GM11168 (cell line): Measurements from ENCODE around the gene MTMR12.
"Not testable (repeated sequence)": the region's sequence is repeated elsewhere in the genome, so short reads cannot be mapped to it uniquely, and the experiment has no call there.

Experiments
- in situ Hi-C: fragments of 300-500 bp; cut with MboI; formaldehyde crosslinking; loops from one replicate; pipeline ENCODE4 v1.12.0; 2022; ENCODE audit warnings: low sequenced_read_pairs; ENCODE audit not compliant: unreplicated experiment

Gene MTMR12

DNA sequence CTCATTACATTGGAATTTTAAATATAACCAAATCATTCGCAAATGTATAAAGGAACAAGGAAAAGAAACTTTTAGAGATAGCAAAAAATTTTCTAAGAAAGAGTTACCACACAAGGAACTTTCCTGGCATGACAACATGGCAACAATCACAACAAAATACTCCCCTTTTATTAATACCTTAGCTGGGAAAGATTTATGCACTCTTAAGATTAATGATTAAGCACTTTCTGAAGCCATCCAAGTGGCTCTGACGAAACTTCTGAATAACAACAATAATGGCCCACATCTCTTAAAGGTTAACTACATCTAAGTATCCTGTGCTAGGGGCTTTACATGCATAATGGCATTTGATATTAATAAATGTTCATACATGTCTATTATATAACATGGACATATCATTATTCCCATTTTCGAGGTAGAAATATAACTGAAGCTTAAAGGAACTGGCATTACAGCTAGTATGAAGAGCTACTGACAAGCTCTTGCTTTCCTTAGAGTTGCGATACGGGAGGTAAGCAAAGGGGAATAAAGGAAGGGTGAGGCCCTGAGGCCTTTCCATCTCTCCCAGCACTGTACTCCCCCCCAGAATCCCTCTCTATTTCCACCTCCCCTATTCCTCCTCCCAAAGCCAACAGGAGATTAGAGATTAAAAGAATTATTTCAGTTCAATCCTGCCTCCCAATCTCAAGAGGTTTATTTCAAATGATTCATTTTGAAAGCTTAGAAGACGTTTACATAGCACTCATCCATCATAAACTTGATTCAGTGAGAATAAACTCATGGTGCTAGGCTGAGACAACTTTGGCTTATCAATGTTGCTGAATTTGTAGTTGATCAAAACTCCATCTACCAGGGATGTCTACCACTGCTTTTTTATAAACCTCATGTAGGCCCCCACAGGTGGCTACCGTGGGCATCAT lies 9.6 kb downstream of the MTMR12 start:
- in situ Hi-C loops: no loop called here

GRCh38 chr5:32301891-32302290 lies 10.8 kb downstream of the MTMR12 start:
- in situ Hi-C loops: no loop called here

- in situ Hi-C loops: no loop called here
These were observed 13.6 kb downstream of the MTMR12 start for GRCh38 chr5:32299059-32299677.

- in situ Hi-C loops: no loop called here
These were observed 14.7 kb downstream of the MTMR12 start for GRCh38 chr5:32298059-32298415.

- in situ Hi-C loops: no loop called here
These were observed 15.3 kb downstream of the MTMR12 start for GRCh38 chr5:32297181-32298058.

DNA sequence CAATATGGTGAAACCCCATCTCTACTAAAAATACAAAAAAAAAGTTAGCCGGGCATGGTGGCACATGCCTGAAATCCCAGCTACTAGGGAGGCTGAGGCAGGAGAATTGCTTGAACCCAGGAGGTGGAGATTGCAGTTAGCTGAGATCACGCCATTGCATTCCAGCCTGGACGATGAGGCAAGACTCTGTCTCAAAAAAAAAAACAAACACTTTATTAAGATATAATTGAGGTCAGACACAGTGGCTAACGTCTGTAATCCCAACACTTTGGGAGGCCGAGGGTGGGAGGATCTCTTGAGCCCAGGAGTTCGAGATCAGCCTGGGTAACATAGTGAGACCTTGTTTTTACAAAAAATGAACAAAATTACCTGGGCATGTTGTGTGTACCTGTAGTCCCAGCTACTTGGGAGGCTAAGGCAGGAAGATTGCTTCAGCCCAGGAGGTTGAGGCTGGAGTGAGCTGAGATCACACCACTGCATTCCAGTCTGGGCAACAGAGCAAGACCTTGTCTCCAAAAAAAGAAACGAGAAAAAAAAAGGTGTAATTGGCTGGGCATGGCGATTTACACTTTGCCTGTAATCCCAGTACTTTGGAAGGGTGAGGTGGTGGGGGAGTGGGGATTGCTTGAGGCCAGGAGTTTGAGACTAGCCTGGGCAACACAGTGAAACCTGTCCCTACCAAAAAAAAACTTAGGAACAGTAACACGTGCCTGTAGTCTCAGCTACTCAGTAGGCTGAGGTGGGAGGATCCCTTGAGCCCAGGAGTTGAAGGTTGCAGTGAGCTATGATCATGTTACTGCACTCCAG lies 16.6 kb downstream of the MTMR12 start:
- in situ Hi-C loops: not testable (repeated sequence)

DNA sequence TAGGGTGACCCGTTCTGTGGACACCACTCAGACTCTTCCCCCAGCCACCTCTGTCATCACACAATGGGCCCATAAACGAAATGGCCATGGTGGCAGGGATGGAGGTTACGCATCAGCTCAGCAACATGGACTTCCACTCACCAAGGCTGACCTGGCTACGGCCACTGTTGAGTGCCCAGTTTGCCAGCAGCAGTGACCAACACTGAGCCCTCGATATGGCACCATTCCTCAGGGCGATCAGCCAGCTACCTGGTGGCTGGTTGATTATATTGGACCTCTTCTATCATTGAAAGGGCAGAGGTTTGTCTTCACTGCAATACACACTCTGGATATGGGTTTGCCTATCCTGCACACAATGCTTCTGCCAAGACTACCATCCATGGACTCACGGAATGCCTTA lies 21.1 kb downstream of the MTMR12 start:
- in situ Hi-C loops: no loop called here

DNA sequence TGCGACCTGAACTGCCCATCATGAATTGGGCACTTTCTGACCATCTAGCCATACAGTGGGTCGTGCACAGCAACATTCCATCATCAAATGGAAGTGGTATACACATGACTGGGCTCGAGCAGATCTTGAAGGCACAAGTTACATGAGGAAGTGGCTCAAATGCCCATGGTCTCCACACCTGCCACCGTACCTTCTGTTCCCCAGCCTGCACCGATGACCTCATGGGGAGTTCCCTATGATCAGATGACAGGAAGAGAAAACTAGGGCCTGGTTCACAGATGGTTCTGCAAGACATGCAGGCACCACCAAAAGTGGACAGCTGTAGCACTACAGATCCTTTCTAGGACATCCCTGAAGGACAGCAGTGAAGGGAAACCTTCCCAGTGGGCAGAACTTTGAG lies 21.8 kb downstream of the MTMR12 start:
- in situ Hi-C loops: no loop called here

GRCh38 chr5:32290501-32290900 lies 22.2 kb downstream of the MTMR12 start:
- in situ Hi-C loops: not testable (repeated sequence)

- in situ Hi-C loops: not testable (repeated sequence)
These were observed 22.8 kb downstream of the MTMR12 start for GRCh38 chr5:32289986-32290385.

DNA sequence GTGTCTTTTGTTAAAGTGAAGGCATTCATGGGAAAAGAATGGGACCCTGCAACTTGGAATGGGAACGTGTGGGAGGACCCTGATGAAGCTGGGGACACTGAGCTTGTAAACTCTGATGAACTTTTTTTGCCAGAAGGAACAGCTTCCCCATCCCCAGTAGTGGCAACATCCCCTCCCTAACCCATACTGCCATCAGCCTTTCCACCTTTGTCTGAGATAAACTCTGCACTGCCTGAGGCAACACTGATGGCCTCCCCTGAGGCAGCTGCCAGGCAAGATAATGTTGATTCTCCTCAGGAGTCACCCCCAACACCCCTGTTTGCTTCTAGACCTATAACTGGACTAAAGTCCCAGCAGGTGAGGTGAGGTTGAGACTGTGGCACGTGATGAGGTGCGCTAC lies 24.6 kb downstream of the MTMR12 start:
- in situ Hi-C loops: not testable (repeated sequence)

GRCh38 chr5:32287525-32287924 lies 25.2 kb downstream of the MTMR12 start:
- in situ Hi-C loops: not testable (repeated sequence)

DNA sequence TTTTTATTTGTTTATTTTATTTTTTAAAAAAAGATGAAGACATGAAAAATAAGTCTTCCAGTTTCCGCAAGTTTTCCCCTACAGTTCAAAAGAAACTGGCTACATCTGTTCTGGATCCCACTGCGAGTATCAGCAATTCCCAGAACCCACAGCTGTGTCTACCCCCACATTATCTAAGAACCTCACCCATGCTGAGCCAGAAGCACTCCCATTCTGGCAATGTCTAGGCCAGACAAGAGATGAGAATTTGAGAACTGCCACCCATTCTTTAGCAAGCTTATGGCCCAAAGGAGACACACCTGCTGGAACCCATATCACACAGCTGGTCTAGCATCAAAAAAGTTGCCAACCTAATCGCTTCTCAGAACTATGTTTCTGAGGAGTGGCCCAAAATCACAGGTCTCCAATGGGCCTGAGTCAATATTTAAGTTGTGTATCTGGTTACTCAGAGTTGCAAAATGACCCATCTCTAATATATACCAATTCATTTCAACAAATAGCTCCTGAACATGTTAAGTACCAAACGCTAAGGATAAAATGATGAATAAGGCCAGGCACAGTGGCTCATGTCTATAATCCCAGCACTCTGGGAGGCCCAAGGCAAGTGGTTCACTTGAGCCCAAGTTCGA lies 27.1 kb downstream of the MTMR12 start:
- in situ Hi-C loops: no loop called here

DNA sequence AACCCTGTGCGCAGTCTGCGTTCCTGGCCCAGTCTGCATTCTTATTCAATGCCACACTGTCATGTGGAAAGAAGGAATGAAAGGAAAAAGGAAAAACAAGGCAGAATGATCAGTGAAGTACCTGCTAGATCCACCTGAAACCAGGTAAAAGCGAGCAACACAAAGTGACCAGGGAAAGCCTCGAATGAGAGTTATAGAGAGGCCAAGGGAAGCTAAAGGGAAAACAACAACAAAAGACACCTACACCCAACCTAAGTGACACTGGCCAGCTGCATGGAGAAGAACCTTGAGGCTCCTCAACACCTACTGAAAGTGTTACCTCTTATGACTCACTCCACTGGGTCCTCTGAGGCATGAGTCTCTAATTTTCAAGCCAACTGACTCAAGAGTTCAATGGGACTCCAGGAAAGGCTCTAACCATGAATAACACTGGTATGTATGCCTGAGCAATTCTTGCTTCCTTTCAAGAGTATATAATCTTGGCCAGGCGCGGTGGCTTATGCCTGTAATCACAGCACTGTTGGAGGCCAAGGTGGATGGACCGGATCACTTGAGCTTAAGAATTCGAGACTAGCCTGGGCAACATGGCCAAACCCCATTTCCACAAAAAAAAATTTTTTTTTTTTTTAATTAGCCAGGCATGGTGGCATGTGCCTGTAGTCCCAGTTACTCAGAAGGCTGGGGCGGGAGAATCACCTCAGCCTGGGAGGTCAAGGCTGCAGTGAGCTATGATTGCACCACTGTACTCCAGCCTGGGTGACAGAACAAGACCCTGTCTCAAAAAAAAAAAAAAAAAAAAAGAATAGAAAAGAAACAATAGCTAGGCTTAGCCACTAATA lies 29.0 kb downstream of the MTMR12 start:
- in situ Hi-C loops: no loop called here

- in situ Hi-C loops: no loop called here
These were observed 29.7 kb downstream of the MTMR12 start for GRCh38 chr5:32283061-32283460.

GRCh38 chr5:32282633-32283032 lies 30.1 kb downstream of the MTMR12 start:
- in situ Hi-C loops: no loop called here

- in situ Hi-C loops: not testable (repeated sequence)
These were observed 31.2 kb downstream of the MTMR12 start for GRCh38 chr5:32281378-32282133.

- in situ Hi-C loops: no loop called here
These were observed 32.1 kb downstream of the MTMR12 start for GRCh38 chr5:32280656-32281081.
